HL-60 (cell line): Measurements from ENCODE around the gene THUMPD3.

ENCODE experiments used
- DNase-seq, 2 experiments: peaks; one replicate each; pipeline ENCODE4 v3.0.0-alpha.2; 2010 to 2020; ENCODE audit warnings: low read depth in 1 of 2, low spot score in 1 of 2
- H3K27ac ChIP-seq: fragments of 250-450 bp; sonication (Bioruptor Pico); replicated peaks from 2 replicates; pipeline ENCODE4 v1.5.1; 2020; ENCODE audit warnings: mild to moderate bottlenecking, moderate library complexity
- H3K27me3 ChIP-seq: fragments of 250-450 bp; sonication (Bioruptor Pico); 2 replicates; pipeline ENCODE4 v1.5.1; 2021; ENCODE audit warnings: mild to moderate bottlenecking, moderate library complexity; ENCODE audit not compliant: insufficient read depth, poor library complexity, severe bottlenecking
- H3K4me3 ChIP-seq: replicated peaks from 2 replicates; pipeline ENCODE4 v1.5.1; 2011; ENCODE audit warnings: mild to moderate bottlenecking, control low read depth, low read length; ENCODE audit not compliant: insufficient read depth
- CTCF ChIP-seq: IDR thresholded peaks from one replicate; pipeline ENCODE4 v1.5.1; 2011; ENCODE audit warnings: low read length, control low read depth, inconsistent platforms; ENCODE audit not compliant: insufficient read depth
- GABPA ChIP-seq: IDR thresholded peaks from 2 replicates; pipeline ENCODE4 v1.6.1; 2012; ENCODE audit warnings: low read depth
- POLR2AphosphoS5 ChIP-seq: IDR thresholded peaks from 2 replicates; pipeline ENCODE4 v1.6.1; 2012; ENCODE audit warnings: low read depth
- REST ChIP-seq: IDR thresholded peaks from 2 replicates; pipeline ENCODE4 v1.6.1; 2012; ENCODE audit warnings: low read depth; ENCODE audit not compliant: insufficient replicate concordance
- SPI1 ChIP-seq: IDR thresholded peaks from 2 replicates; pipeline ENCODE4 v1.6.1; 2012; ENCODE audit warnings: low read depth, mild to moderate bottlenecking, borderline replicate concordance

THUMPD3 gene

DNA sequence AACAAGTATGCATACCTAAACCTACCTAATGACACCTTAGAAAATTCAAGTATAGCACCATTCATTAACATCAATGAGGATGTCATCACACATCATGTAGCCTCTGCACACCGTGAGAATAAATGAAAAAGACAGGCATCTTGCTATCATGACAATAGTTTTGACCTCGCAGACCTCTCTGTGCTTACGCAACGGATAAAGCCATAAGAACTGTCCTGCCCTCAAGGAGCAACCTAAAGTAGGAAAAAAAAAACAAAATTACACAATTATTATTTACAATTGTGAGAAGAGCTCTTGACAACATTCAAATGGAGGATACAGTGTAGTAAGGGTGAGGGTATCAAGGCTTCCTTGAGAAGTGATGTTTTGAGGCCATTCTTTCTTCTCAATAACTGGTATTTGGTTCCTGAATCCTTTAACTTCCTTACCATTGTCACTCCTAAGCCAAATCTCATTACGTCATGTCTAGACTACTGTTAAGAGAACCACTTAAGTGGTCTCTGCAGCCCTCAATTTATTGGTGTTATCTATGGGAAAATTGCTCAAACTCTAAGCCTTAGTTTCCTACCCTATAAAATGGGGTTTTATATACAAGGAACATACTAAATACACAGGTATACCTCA, 27.5 kb downstream of the THUMPD3 start:
- peak overlapping the region; percentile 62 for H3K27ac ChIP-seq
- no peaks in the 10 kb centered on the region for H3K27me3 ChIP-seq
- TF ChIP-seq REST (no peak), SPI1 (no peak), CTCF (no peak), GABPA (no peak), POLR2AphosphoS5 (no peak)
- no peak overlapping the region for H3K4me3 ChIP-seq
- DNase-seq = peak in 1 of 2 experiments; percentile 70

GRCh38 chr3:9392041-9392440, 29.2 kb downstream of the THUMPD3 start:
- H3K4me3 ChIP-seq = no peak overlapping the region
- no peak for DNase-seq
- TF ChIP-seq GABPA (no peak), CTCF (no peak), POLR2AphosphoS5 (no peak), REST (no peak), SPI1 (no peak)
- H3K27me3 ChIP-seq = no peaks in the 10 kb centered on the region
- H3K27ac ChIP-seq = peak overlapping the region; percentile 20

GRCh38 chr3:9395570-9396300, 32.9 kb downstream of the THUMPD3 start:
- Histone ChIP-seq H3K4me3 (peak overlapping the region; percentile 62), H3K27me3 (no peaks in the 10 kb centered on the region), H3K27ac (peak overlapping the region; percentile 99)
- TF ChIP-seq CTCF = no peak
- TF ChIP-seq SPI1 = no peak
- no peak for TF ChIP-seq GABPA
- TF ChIP-seq REST = no peak
- DNase-seq = no peak
